SU-DHL-6 (cell line): ENCODE measurements around the gene ARRDC1.

Source experiments
- EZH2phosphoT487 ChIP-seq: fragments of 200-600 bp; sonication (generic), shearing (Covaris generic); conservative IDR thresholded peaks from 2 replicates; pipeline ENCODE4 v1.6.1; 2018; ENCODE audit warnings: mild to moderate bottlenecking, antibody characterized with exemption, low read length, moderate library complexity, mixed read lengths
- TF ChIP-seq, protein P1 (sequence below): fragments of 200-600 bp; sonication (generic); IDR thresholded peaks from one replicate; pipeline ENCODE4 v1.5.1; 2017; ENCODE audit warnings: antibody characterized with exemption, mild to moderate bottlenecking, low read length, moderate library complexity; ENCODE audit not compliant: insufficient read depth, poor library complexity, severe bottlenecking

DNA sequence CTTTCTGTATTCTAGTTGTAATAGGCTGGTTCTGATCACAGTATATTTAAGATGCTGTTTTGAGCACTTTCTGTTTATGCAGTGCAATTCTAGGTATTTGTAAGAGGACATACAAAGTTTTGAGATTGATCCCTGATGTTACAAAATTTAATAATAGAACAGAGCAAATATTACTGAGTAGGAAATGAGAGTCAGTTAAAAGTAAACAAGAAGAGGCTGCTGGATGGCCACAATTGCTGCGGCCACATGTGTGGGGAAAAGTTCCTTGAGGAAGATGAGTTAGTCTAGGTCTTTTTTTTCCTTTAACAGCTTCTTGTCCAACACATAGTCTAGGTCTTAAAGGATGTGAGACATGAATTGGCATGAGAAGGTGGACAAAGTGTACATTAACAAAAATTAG, 24.6 kb downstream of the ARRDC1 start:
- TF ChIP-seq, protein P1, sequence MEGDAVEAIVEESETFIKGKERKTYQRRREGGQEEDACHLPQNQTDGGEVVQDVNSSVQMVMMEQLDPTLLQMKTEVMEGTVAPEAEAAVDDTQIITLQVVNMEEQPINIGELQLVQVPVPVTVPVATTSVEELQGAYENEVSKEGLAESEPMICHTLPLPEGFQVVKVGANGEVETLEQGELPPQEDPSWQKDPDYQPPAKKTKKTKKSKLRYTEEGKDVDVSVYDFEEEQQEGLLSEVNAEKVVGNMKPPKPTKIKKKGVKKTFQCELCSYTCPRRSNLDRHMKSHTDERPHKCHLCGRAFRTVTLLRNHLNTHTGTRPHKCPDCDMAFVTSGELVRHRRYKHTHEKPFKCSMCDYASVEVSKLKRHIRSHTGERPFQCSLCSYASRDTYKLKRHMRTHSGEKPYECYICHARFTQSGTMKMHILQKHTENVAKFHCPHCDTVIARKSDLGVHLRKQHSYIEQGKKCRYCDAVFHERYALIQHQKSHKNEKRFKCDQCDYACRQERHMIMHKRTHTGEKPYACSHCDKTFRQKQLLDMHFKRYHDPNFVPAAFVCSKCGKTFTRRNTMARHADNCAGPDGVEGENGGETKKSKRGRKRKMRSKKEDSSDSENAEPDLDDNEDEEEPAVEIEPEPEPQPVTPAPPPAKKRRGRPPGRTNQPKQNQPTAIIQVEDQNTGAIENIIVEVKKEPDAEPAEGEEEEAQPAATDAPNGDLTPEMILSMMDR = no peak
- no peak for TF ChIP-seq EZH2phosphoT487
